CD14-positive monocyte (primary cell): ENCODE results near the gene ABCA4. TPM values are rescaled to one million over a fixed set of nuclear protein-coding genes. Genes with fewer than 3 reads are reported as not detected.

Experiments
- DNase-seq, 3 donors: peaks; one replicate each; pipeline ENCODE4 v3.0.0-alpha.2; 2011 to 2022
- H2AFZ ChIP-seq: 2 replicates; pipeline ENCODE4 v1.6.0; 2012; ENCODE audit warnings: mild to moderate bottlenecking, low read depth, low read length, inconsistent platforms; ENCODE audit not compliant: insufficient read depth, poor library complexity, severe bottlenecking
- H3K27ac ChIP-seq, 2 donors: 1 replicate in 1 of 2; 2 replicates in 1 of 2; pipeline ENCODE4 v1.5.1; 2012 to 2013; ENCODE audit warnings: low read length in 2 of 2, control low read depth in 1 of 2, inconsistent platforms in 1 of 2, low read depth in 1 of 2, mild to moderate bottlenecking in 1 of 2
- H3K27me3 ChIP-seq, 2 donors: one replicate each; pipeline versions ENCODE4 v1.6.0 to v1.6.1; 2011 to 2013; ENCODE audit warnings: low read length in 2 of 2; ENCODE audit not compliant: control insufficient read depth in 2 of 2, insufficient read depth in 2 of 2
- H3K36me3 ChIP-seq, 2 donors: replicated peaks in 1 of 2; 1 replicate in 1 of 2; 2 replicates in 1 of 2; pipeline versions ENCODE4 v1.5.1 to v1.6.1; 2012 to 2013; ENCODE audit warnings: low read length in 2 of 2, control low read depth in 1 of 2, inconsistent platforms in 1 of 2, mild to moderate bottlenecking in 1 of 2; ENCODE audit not compliant: insufficient read depth in 2 of 2, control insufficient read depth in 1 of 2
- H3K4me1 ChIP-seq, 2 donors: 1 replicate in 1 of 2; 2 replicates in 1 of 2; pipeline versions ENCODE4 v1.5.1 to v1.6.1; 2012 to 2013; ENCODE audit warnings: low read length in 2 of 2, control low read depth in 1 of 2, inconsistent platforms in 1 of 2, mild to moderate bottlenecking in 1 of 2, moderate library complexity in 1 of 2; ENCODE audit not compliant: insufficient read depth in 2 of 2, control insufficient read depth in 1 of 2
- H3K4me2 ChIP-seq: replicated peaks from 2 replicates; pipeline ENCODE3; 2012; ENCODE audit warnings: low read length, moderate library complexity, mild to moderate bottlenecking; ENCODE audit not compliant: poor library complexity, severe bottlenecking; ENCODE audit errors: extremely low read depth
- H3K4me3 ChIP-seq, 3 experiments: fragments of 200-600 bp in 1 of 3; sonication (generic) in 1 of 3; replicated peaks in 1 of 3; 1 replicate in 2 of 3; 2 replicates in 1 of 3; pipeline ENCODE4 v1.5.1; 2011 to 2013; ENCODE audit warnings: low read length in 3 of 3, mild to moderate bottlenecking in 3 of 3, control low read depth in 2 of 3, low read depth in 2 of 3, inconsistent platforms in 1 of 3, moderate library complexity in 1 of 3
- H3K79me2 ChIP-seq: 2 replicates; pipeline ENCODE4 v1.6.0; 2012; ENCODE audit warnings: mild to moderate bottlenecking, control low read depth, inconsistent platforms, low read length, moderate library complexity; ENCODE audit not compliant: insufficient read depth
- H3K9ac ChIP-seq: 2 replicates; pipeline ENCODE4 v1.6.0; 2017; ENCODE audit warnings: low read length, mild to moderate bottlenecking; ENCODE audit not compliant: insufficient read depth, poor library complexity, severe bottlenecking
- H3K9me3 ChIP-seq, 2 donors: replicated peaks in 1 of 2; 1 replicate in 1 of 2; 2 replicates in 1 of 2; pipeline versions ENCODE4 v1.5.1 to v1.6.1; 2012 to 2013; ENCODE audit warnings: low read length in 2 of 2, control low read depth in 1 of 2; ENCODE audit not compliant: control insufficient read depth in 1 of 2, insufficient read depth in 1 of 2
- H4K20me1 ChIP-seq: 2 replicates; pipeline ENCODE4 v1.6.0; 2012; ENCODE audit warnings: mild to moderate bottlenecking, low read length, control low read depth, moderate library complexity; ENCODE audit not compliant: insufficient read depth
- H3K27ac Mint-ChIP-seq, 7 donors: one replicate each; pipeline ENCODE4 v1.8.0; 2020; ENCODE audit warnings: mild to moderate bottlenecking in 7 of 7, mixed read lengths in 7 of 7, moderate library complexity in 6 of 7, inconsistent platforms in 2 of 7
- H3K27me3 Mint-ChIP-seq, 3 donors: one replicate each; pipeline ENCODE4 v1.8.0; 2021 to 2022; ENCODE audit warnings: low read depth in 3 of 3, mild to moderate bottlenecking in 3 of 3, mixed read lengths in 3 of 3, moderate library complexity in 3 of 3, inconsistent platforms in 1 of 3
- H3K36me3 Mint-ChIP-seq, 2 donors: one replicate each; pipeline ENCODE4 v1.8.0; 2020; ENCODE audit warnings: mixed read lengths in 2 of 2, inconsistent platforms in 1 of 2, mild to moderate bottlenecking in 1 of 2
- H3K4me1 Mint-ChIP-seq: one replicate; pipeline ENCODE4 v1.8.0; 2020; ENCODE audit warnings: mild to moderate bottlenecking, mixed read lengths
- H3K4me3 Mint-ChIP-seq, 2 donors: one replicate each; pipeline ENCODE4 v1.8.0; 2020; ENCODE audit warnings: mild to moderate bottlenecking in 2 of 2, mixed read lengths in 2 of 2, moderate library complexity in 1 of 2
- H3K9me3 Mint-ChIP-seq, 7 donors: one replicate each; pipeline ENCODE4 v1.8.0; 2020 to 2022; ENCODE audit warnings: mixed read lengths in 7 of 7, mild to moderate bottlenecking in 6 of 7, moderate library complexity in 6 of 7, inconsistent platforms in 2 of 7
- CTCF ChIP-seq: fragments of 200-600 bp; IDR thresholded peaks from one replicate; pipeline ENCODE4 v1.8.0; 2022; ENCODE audit warnings: antibody characterized with exemption, mild to moderate bottlenecking
- WGBS: methylation state at CpG from one replicate; pipeline ENCODE4 v1.1.5; 2013; ENCODE audit warnings: missing lambda C conversion rate; ENCODE audit not compliant: insufficient coverage; 5-methylcytosine and 5-hydroxymethylcytosine counted together
- intact Hi-C, 2 donors: fragments of 100-400 bp; cut with micrococcal nuclease; formaldehyde crosslinking; loops; one replicate each; pipeline versions ENCODE4 v1.15.0 to v1.15.1; 2023
- polyA plus RNA-seq, 3 donors: library from polyadenylated mRNA; depleted of rRNA in 1 of 3; unstranded in 2 of 3; stranded (reverse) in 1 of 3; fragments of 300-500 nt in 2 of 3; fragments of >200 nt in 1 of 3; fragmentation: Illumina TruSeq in 2 of 3; gene quantifications; 1 replicate in 2 of 3; 2 replicates in 1 of 3; pipeline ENCODE4 v1.2.3, GENCODE V29; 2012 to 2021

The ABCA4 gene
- polyA plus RNA-seq, 3 donors = not detected

- peak overlapping the region in 1 of 2 donors; percentile 41 for H3K4me3 Mint-ChIP-seq
These were observed 94.1 kb downstream of the ABCA4 start for GRCh38 chr1:94026619-94027380.

More at GRCh38 chr1:94026619-94027380, 94.1 kb downstream of the ABCA4 start:
- Histone ChIP-seq H3K9me3 (no peaks in the 10 kb centered on the region), H2AFZ (no peak overlapping the region), H3K4me1 (no peaks in the 10 kb centered on the region), H3K4me3 (no peak overlapping the region), H3K9ac (no peak overlapping the region), H3K79me2 (no peaks in the 10 kb centered on the region), H3K27ac (no peak overlapping the region), H3K27me3 (peaks cover 0 to 4% of the 10 kb centered on the region in 2 donors), H3K36me3 (no peaks in the 10 kb centered on the region), H4K20me1 (no peaks in the 10 kb centered on the region), H3K4me2 (no peak overlapping the region)
- WGBS = 71% methylated on average over 9 of the region's 10 CpGs
- Mint-ChIP-seq H3K4me1 (peaks cover 12% of the 10 kb centered on the region), H3K36me3 (no peaks in the 10 kb centered on the region), H3K27ac (peak overlapping the region in 1 of 7 donors; percentile 31), H3K9me3 (no peaks in the 10 kb centered on the region), H3K27me3 (peaks cover 4 to 7% (median 5%) of the 10 kb centered on the region in 3 donors)
- peak in 1 of 3 donors; percentile 45 for DNase-seq
- TF ChIP-seq CTCF = no peak
- intact Hi-C loops = no loop called here
